Ovary (tissue), 3 donors: Measurements from ENCODE around the gene ZBED4.

Source experiments
- EP300 ChIP-seq: sonication (generic); formaldehyde crosslinking; IDR thresholded peaks from one replicate; pipeline ENCODE4 v1.6.1; 2017; ENCODE audit warnings: antibody characterized with exemption
- POLR2A ChIP-seq: fragments of 450-650 bp; IDR thresholded peaks from one replicate; pipeline ENCODE4 v1.6.1; 2017; ENCODE audit warnings: antibody characterized with exemption, mild to moderate bottlenecking, moderate library complexity
- TF ChIP-seq, protein P1 (sequence below), 3 donors: fragments of 450-650 bp in 2 of 3; fragments of 200-600 bp in 1 of 3; IDR thresholded peaks; one replicate each; pipeline versions ENCODE4 v1.5.1 to v1.8.0; 2016 to 2022; ENCODE audit warnings: antibody characterized with exemption in 3 of 3, mild to moderate bottlenecking in 1 of 3
- donor health status: DM: no; HTN: no; CAD: no.

DNA sequence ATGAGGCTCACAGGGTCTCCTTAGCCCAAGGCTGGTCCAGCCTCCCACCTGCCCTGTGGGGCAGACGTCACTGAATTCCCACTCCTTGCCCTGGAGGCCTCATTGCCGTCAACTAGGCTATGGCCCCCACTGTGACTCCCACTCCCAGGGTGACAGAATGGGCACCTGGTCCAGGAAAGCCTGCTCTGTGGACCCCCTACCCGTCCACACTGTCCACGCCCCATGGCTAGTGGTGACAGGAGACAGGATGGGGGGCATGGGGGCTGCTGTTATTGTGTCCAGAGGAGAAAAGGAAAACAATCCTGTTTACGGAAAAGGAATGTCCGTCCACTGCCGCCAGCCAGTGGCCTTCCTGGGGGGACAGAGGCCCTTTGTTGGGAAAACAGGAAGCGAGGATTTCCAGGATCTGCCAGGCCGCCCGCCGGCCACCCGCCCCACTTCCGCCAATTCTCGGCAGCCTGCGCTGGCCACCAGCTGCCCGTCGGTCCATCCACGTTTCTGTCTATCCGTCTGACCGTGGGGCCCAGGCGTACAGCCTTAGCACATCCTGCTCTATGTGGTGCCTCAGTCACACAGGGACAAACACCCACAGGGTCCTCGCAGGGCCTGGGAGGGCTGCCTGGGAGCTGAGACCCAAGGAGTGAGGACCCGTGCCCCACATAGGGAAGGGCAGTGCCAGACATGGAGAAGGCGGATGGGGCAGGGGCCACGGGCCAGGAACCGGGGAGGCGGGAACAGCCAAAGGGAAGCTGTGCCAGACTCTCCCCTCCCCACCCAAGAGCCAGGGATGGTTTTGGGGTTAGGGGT is 84.3 kb downstream of the ZBED4 start:
- TF ChIP-seq POLR2A (no peak), EP300 (no peak)
- TF ChIP-seq, protein P1, sequence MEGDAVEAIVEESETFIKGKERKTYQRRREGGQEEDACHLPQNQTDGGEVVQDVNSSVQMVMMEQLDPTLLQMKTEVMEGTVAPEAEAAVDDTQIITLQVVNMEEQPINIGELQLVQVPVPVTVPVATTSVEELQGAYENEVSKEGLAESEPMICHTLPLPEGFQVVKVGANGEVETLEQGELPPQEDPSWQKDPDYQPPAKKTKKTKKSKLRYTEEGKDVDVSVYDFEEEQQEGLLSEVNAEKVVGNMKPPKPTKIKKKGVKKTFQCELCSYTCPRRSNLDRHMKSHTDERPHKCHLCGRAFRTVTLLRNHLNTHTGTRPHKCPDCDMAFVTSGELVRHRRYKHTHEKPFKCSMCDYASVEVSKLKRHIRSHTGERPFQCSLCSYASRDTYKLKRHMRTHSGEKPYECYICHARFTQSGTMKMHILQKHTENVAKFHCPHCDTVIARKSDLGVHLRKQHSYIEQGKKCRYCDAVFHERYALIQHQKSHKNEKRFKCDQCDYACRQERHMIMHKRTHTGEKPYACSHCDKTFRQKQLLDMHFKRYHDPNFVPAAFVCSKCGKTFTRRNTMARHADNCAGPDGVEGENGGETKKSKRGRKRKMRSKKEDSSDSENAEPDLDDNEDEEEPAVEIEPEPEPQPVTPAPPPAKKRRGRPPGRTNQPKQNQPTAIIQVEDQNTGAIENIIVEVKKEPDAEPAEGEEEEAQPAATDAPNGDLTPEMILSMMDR (IDR thresholded peaks at IDR 0.05): no peak
